Loucy (cell line): ENCODE results near the gene DLG1.

ENCODE experiments used
- CTCF ChIP-seq: fragments of 200-600 bp; sonication (generic); conservative IDR thresholded peaks from 2 replicates; pipeline ENCODE4 v1.5.1; 2014; ENCODE audit warnings: mild to moderate bottlenecking, antibody characterized with exemption, low read length
- EZH2phosphoT487 ChIP-seq: fragments of 200-600 bp; IDR thresholded peaks from 2 replicates; pipeline ENCODE4 v1.6.1; 2018; ENCODE audit warnings: antibody characterized with exemption, mild to moderate bottlenecking, moderate library complexity, borderline replicate concordance

GRCh38 chr3:197237897-197238296 lies 60.5 kb downstream of the DLG1 start:
- TF ChIP-seq CTCF, result no peak
- no peak for TF ChIP-seq EZH2phosphoT487
